IPS-20b (cell line): ENCODE data around the gene TNS3.

Experiments used
- H3K27ac ChIP-seq: one replicate; pipeline ENCODE4 v1.5.1; 2013; ENCODE audit warnings: low read length
- H3K27me3 ChIP-seq: 2 replicates; pipeline ENCODE4 v1.6.1; 2013; ENCODE audit warnings: mild to moderate bottlenecking, low read length, inconsistent platforms; ENCODE audit not compliant: insufficient read depth
- H3K36me3 ChIP-seq: 2 replicates; pipeline ENCODE4 v1.6.1; 2013; ENCODE audit warnings: low read depth, mild to moderate bottlenecking, inconsistent platforms, low read length, moderate library complexity; ENCODE audit not compliant: insufficient read depth
- H3K4me1 ChIP-seq: 2 replicates; pipeline ENCODE4 v1.6.1; 2013; ENCODE audit warnings: mild to moderate bottlenecking, control low read depth, inconsistent platforms, low read length, moderate library complexity; ENCODE audit not compliant: insufficient read depth
- H3K4me3 ChIP-seq: 2 replicates; pipeline ENCODE4 v1.5.1; 2013; ENCODE audit warnings: mild to moderate bottlenecking, low read length, inconsistent platforms
- H3K9ac ChIP-seq: 2 replicates; pipeline ENCODE4 v1.6.1; 2013; ENCODE audit warnings: low read depth, mild to moderate bottlenecking, inconsistent platforms, low read length, moderate library complexity
- H3K9me3 ChIP-seq: 2 replicates; pipeline ENCODE4 v1.6.1; 2013; ENCODE audit warnings: mild to moderate bottlenecking, low read depth, low read length, inconsistent platforms; ENCODE audit not compliant: insufficient read depth

The TNS3 gene

GRCh38 chr7:47362984-47363383 is 218.9 kb downstream of the TNS3 start:
- Histone ChIP-seq H3K4me1 (no peaks in the 10 kb centered on the region), H3K9me3 (no peaks in the 10 kb centered on the region; the same call in 1 of the 2 replicates), H3K4me3 (no peak overlapping the region), H3K9ac (no peak overlapping the region), H3K27me3 (no peaks in the 10 kb centered on the region), H3K27ac (no peak overlapping the region), H3K36me3 (peaks cover 3% of the 10 kb centered on the region; the same call in 1 of the 2 replicates)

- H3K4me3 ChIP-seq: no peak overlapping the region
- H3K9ac ChIP-seq: no peak overlapping the region
- H3K27ac ChIP-seq: no peak overlapping the region
- H3K36me3 ChIP-seq: no peaks in the 10 kb centered on the region
- H3K9me3 ChIP-seq: no peaks in the 10 kb centered on the region; the same call in 1 of the 2 replicates
- H3K4me1 ChIP-seq: no peaks in the 10 kb centered on the region
- H3K27me3 ChIP-seq: no peaks in the 10 kb centered on the region
Measured at GRCh38 chr7:47361746-47362215, 220.1 kb downstream of the TNS3 start.

- no peaks in the 10 kb centered on the region for H3K27me3 ChIP-seq
- H3K9ac ChIP-seq: no peak overlapping the region
- no peak overlapping the region for H3K27ac ChIP-seq
Measured at GRCh38 chr7:47361236-47361635, 220.7 kb downstream of the TNS3 start.

GRCh38 chr7:47360301-47360900 is 221.5 kb downstream of the TNS3 start:
- Histone ChIP-seq H3K36me3 (no peaks in the 10 kb centered on the region), H3K27ac (no peak overlapping the region), H3K9me3 (no peaks in the 10 kb centered on the region; the same call in 1 of the 2 replicates)

More at GRCh38 chr7:47361236-47361635, 220.7 kb downstream of the TNS3 start:
- no peaks in the 10 kb centered on the region for H3K36me3 ChIP-seq
- H3K9me3 ChIP-seq: no peaks in the 10 kb centered on the region; the same call in 1 of the 2 replicates
- H3K4me1 ChIP-seq: peaks cover under 1% of the 10 kb centered on the region; the same call in 1 of the 2 replicates
- H3K4me3 ChIP-seq: no peak overlapping the region

GRCh38 chr7:47358944-47359588 is 222.8 kb downstream of the TNS3 start:
- no peak overlapping the region for H3K4me3 ChIP-seq
- H3K9ac ChIP-seq: no peak overlapping the region
- peaks cover 4% of the 10 kb centered on the region; the same call in 1 of the 2 replicates for H3K4me1 ChIP-seq
- H3K36me3 ChIP-seq: no peaks in the 10 kb centered on the region
- H3K9me3 ChIP-seq: no peaks in the 10 kb centered on the region; the same call in 1 of the 2 replicates
- H3K27me3 ChIP-seq: no peaks in the 10 kb centered on the region
- H3K27ac ChIP-seq: no peak overlapping the region

More at GRCh38 chr7:47360301-47360900, 221.5 kb downstream of the TNS3 start:
- Histone ChIP-seq H3K4me1 (peaks cover 4% of the 10 kb centered on the region; the same call in 1 of the 2 replicates), H3K9ac (no peak overlapping the region), H3K27me3 (no peaks in the 10 kb centered on the region), H3K4me3 (no peak overlapping the region)

- H3K36me3 ChIP-seq: no peaks in the 10 kb centered on the region
Measured at GRCh38 chr7:47358357-47358756, 223.6 kb downstream of the TNS3 start.

GRCh38 chr7:47357863-47358262 is 224.0 kb downstream of the TNS3 start:
- peaks cover 4% of the 10 kb centered on the region; the same call in 1 of the 2 replicates for H3K4me1 ChIP-seq
- H3K27ac ChIP-seq: no peak overlapping the region
- no peaks in the 10 kb centered on the region for H3K27me3 ChIP-seq
- H3K36me3 ChIP-seq: no peaks in the 10 kb centered on the region
- H3K4me3 ChIP-seq: no peak overlapping the region
- no peak overlapping the region for H3K9ac ChIP-seq
- H3K9me3 ChIP-seq: no peaks in the 10 kb centered on the region

More at GRCh38 chr7:47358357-47358756, 223.6 kb downstream of the TNS3 start:
- H3K9ac ChIP-seq: no peak overlapping the region
- H3K27me3 ChIP-seq: no peaks in the 10 kb centered on the region
- H3K9me3 ChIP-seq: no peaks in the 10 kb centered on the region
- no peak overlapping the region for H3K4me3 ChIP-seq
- no peak overlapping the region for H3K27ac ChIP-seq
- H3K4me1 ChIP-seq: peaks cover 4% of the 10 kb centered on the region; the same call in 1 of the 2 replicates

- H3K9me3 ChIP-seq: no peaks in the 10 kb centered on the region
- no peak overlapping the region for H3K9ac ChIP-seq
- no peaks in the 10 kb centered on the region for H3K27me3 ChIP-seq
- no peak overlapping the region for H3K4me3 ChIP-seq
- no peaks in the 10 kb centered on the region for H3K36me3 ChIP-seq
- H3K4me1 ChIP-seq: peaks cover 4% of the 10 kb centered on the region; the same call in 1 of the 2 replicates
- no peak overlapping the region for H3K27ac ChIP-seq
Measured at GRCh38 chr7:47357361-47357760, 224.6 kb downstream of the TNS3 start.

- H3K36me3 ChIP-seq: no peaks in the 10 kb centered on the region
- no peak overlapping the region for H3K9ac ChIP-seq
- no peak overlapping the region for H3K4me3 ChIP-seq
- no peak overlapping the region for H3K27ac ChIP-seq
- no peaks in the 10 kb centered on the region for H3K9me3 ChIP-seq
- no peaks in the 10 kb centered on the region for H3K27me3 ChIP-seq
- H3K4me1 ChIP-seq: peaks cover 4% of the 10 kb centered on the region; the same call in 1 of the 2 replicates
Measured at GRCh38 chr7:47356261-47356660, 225.7 kb downstream of the TNS3 start.

- H3K9me3 ChIP-seq: no peaks in the 10 kb centered on the region
- H3K36me3 ChIP-seq: no peaks in the 10 kb centered on the region
- H3K27me3 ChIP-seq: no peaks in the 10 kb centered on the region
Measured at GRCh38 chr7:47355684-47356083, 226.2 kb downstream of the TNS3 start.

GRCh38 chr7:47354831-47355541 is 226.9 kb downstream of the TNS3 start:
- Histone ChIP-seq H3K27me3 (no peaks in the 10 kb centered on the region), H3K4me3 (no peak overlapping the region), H3K4me1 (peaks cover 4% of the 10 kb centered on the region; the same call in 1 of the 2 replicates), H3K27ac (no peak overlapping the region), H3K9me3 (no peaks in the 10 kb centered on the region), H3K36me3 (no peaks in the 10 kb centered on the region), H3K9ac (no peak overlapping the region)

More at GRCh38 chr7:47355684-47356083, 226.2 kb downstream of the TNS3 start:
- Histone ChIP-seq H3K27ac (no peak overlapping the region), H3K9ac (no peak overlapping the region), H3K4me3 (no peak overlapping the region), H3K4me1 (peaks cover 4% of the 10 kb centered on the region; the same call in 1 of the 2 replicates)
